Measurements from ENCODE around the gene SPR. TPM values are rescaled to one million over a fixed set of nuclear protein-coding genes. Genes with fewer than 3 reads are reported as not detected.

SPR gene
- total and polyA plus RNA-seq, 9 of the 15 experiments (the other 6 are each of a cell fraction or from before 2014, with no cell fraction given) = 7.7 to 38.3 (median 26.3) TPM

- TF ChIP-seq CREB3L1 (IDR thresholded peaks at IDR 0.05; ENCODE audit: borderline replicate concordance, low read depth) (no peak), PCBP1 (IDR thresholded peaks at IDR 0.05; ENCODE audit: low read depth, low read length, poor library complexity, severe bottlenecking) (no peak), CREBBP (IDR thresholded peaks at IDR 0.05; ENCODE audit: low read depth, low read length) (no peak), GATAD2B (IDR thresholded peaks at IDR 0.05; ENCODE audit: borderline replicate concordance) (no peak), ATF7 (IDR thresholded peaks at IDR 0.05) (no peak), FOXP1 (CRISPR knock-in tag; IDR thresholded peaks at IDR 0.05) (no peak), CTBP1 (IDR thresholded peaks at IDR 0.05; ENCODE audit: borderline replicate concordance) (no peak), RFX7 (CRISPR knock-in tag; IDR thresholded peaks at IDR 0.05) (no peak), BCOR (IDR thresholded peaks at IDR 0.05) (no peak), PHB2 (IDR thresholded peaks at IDR 0.05; ENCODE audit: low read depth) (no peak), RUNX1 (IDR thresholded peaks at IDR 0.05; ENCODE audit: low read depth) (no peak), ZNF318 (IDR thresholded peaks at IDR 0.05; ENCODE audit: borderline replicate concordance in 1 of 2, low read depth in 1 of 2) (no peak), ZBTB17 (CRISPR knock-in tag; IDR thresholded peaks at IDR 0.05) (no peak)
Observed at GRCh38 chr2:72849138-72849462, 38.1 kb upstream of the SPR start (continued).

All from K562 (cell line).